Activated CD8-positive, alpha-beta memory T cell treated with anti-CD3 and anti-CD28 coated beads for 4 hours (primary cell): ENCODE results near the gene IKZF1.

Experiments
- DNase-seq, 2 donors: peaks; one replicate each; pipeline ENCODE4 v3.0.0-alpha.2; 2020; ENCODE audit warnings: low read depth in 2 of 2

The IKZF1 gene

DNA sequence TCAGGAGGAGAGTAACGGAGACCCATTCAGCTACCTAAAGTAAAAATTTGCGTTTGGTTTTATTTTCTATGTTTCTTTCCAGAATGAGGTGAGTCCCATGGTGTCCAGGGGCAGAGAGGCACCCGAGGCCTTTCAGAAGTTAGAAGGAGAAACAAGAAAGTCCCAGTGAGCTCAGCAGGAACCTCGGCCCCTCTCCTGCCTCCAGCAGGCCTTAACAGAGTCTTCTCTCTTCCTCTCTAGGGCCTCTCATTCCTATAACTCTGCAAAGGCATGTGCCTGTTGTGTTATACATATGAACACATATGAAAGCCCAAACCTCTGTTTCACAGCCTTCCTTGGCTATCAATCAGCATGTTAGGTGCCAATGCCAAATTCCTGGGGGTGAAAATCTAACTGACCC lies 20.8 kb upstream of the IKZF1 start:
- DNase-seq = no peak

DNA sequence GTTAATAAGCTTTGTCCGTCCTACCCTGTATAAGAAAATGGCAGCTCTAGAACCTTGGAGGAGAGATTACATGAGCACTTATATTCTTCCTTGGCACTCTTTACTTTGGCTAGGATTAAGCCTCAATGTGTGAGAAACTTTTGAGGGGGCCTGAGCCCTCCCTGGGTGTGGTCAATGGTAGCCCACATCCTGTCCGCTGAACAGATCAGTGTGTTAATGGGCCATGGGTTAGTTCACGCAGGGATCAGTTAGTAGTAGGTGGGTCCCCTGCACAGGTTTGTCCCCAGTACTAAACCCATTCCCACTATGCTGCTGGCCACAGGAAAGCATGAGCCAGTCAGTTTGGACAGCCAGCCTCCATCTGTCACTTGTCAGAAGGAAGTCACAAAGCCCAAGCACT lies 20.2 kb upstream of the IKZF1 start:
- no peak for DNase-seq

DNA sequence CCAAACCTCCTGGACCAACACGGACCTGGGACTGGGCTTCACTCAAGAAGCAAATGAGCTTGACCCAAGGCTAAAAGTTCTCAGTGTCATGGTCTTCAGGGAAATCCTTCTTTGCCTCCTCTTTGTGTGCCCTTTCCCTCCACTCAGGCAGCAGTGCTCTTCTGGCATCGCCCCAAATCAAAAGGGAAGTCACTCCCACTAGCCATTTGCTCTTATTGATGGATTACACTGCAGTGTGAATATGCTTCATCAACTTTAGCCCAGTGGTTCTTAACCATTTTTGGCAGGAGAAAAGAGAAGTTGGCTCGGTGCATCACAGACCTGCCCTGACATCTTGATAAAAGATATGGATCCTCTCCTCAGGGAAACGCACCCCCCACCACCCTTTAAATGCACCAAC lies 19.2 kb upstream of the IKZF1 start:
- no peak for DNase-seq

DNA sequence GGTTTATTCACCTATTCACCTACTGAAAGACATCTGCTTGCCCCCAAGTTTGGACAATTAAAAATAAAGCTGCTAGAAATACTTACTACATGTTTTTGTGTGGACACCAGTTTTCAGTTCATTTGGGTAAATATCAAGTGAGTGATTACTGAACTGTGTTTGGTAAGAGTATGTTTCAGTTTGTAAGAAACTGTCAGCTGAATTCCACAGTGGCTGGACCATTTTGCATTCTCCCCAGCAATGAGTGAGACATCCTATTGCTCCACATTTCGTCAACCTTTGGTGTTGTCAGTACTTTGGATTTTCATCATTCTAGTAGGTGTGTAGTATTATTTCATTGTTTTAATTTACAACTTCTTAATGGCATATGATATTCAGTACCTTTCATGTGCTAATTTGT lies 17.4 kb upstream of the IKZF1 start:
- DNase-seq = no peak

DNA sequence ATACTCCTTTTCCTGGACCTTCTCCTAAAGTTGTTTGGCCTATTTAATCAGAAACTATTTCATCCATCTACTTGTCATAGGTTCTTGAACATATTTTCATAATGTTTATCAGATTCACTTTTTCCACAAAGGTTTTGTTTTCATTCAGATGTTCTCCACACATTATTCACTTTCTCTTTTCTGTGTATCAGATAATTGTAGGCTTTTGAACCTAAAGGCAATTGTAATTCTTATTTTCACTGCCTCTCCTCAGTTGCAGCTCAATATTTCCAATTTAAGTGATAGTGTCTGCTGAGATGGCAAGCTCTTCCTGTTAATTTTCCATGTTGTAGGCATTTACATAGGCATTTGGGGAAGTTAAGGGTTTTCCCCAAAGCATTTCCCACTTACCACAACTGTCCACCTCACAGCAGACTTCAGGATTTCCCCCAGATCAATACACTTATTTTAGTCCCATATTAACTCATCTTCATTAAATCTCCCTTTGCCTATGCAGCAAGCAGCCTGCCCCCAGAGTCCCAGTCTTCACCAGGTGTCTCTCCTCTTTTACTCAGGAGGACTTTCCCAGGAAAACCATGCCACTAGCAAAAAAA lies 12.3 kb upstream of the IKZF1 start:
- no peak for DNase-seq

DNA sequence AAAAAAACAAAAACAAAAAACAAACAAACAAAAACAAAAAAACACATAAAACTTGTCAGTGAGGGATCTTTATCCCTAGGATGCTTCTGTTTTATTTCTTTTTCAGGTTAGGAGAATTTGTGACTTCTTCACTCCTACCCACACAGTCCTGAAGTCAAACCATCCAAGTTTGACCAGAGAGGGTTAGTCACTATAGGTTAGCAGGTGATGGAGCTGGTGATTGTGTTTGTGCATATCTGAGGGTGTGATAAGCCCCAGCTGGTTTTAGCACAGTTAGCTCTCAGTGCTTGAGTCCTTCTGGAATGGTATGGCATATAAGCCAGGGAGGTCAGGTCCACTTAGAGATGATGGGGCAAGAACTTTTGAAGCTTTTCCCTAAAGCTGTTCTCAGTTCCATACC lies 11.8 kb upstream of the IKZF1 start:
- no peak for DNase-seq

DNA sequence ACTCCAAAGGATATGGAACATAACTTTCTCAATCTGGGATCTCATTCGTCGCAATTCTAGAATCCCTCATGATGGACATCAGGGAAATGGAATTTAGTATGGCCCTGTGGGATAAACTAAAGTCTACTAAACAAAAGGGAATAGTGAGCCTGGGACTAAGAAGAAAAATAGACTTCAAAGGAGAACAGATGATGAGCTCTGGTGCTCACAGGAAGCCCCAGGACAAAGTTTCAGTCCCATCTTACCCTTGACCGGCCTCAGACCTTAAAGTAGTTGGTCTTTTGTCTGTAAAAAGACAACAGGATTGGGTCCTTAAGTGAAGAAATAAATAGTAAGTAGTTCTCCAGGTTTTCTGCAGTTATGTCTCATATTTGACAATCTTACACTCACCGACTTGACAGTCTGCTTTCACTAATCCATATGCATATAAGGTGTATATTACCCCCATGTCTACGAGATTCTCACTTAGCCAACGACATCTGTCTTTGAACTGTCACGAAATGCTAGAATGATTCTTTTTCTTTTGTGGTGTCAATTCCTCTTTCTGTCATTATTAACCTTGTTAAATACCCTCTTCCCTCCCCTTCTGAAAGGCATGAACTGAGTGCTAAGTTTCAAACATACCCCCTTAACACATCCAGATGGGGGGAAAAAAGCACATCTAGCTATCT lies 10.9 kb upstream of the IKZF1 start:
- DNase-seq = no peak

DNA sequence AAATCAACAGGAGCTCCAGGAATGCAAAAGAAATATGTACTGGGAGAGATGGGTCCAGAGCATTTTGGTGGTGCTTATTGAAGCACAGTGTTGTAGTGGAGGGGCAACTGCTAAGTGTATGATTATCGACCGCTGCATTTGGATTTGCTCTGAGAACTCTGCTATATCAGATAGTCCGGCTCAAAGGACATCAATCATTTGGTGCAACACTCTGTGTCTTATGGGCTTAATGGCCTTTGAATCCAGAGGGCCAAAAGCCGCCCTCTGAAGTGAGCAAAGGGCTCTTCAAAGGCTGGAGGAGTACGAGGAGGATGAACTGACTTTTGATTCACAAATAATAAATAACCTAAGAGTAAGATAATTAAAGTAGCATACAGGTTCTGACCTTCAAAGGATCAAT lies 9.4 kb upstream of the IKZF1 start:
- no peak for DNase-seq

DNA sequence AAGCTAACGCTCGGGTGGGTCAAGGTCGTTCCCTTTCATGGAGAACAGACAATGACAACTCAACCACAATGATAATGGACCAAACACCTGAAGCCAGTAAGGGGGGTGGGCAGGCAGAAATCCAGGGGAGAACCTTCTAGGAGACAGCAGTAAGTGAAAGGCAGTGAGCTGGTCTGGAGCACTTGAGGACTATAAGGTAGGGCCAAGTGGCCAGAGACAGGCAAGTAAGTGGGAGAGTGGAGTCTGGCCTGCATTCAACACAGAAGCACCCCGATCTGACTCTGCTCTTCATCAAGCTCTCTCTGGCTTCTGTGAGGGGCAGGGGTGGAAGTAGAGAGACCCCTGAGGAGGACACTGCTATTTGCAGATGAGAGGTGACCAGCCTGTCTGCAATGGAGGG lies 7.7 kb upstream of the IKZF1 start:
- no peak for DNase-seq

DNA sequence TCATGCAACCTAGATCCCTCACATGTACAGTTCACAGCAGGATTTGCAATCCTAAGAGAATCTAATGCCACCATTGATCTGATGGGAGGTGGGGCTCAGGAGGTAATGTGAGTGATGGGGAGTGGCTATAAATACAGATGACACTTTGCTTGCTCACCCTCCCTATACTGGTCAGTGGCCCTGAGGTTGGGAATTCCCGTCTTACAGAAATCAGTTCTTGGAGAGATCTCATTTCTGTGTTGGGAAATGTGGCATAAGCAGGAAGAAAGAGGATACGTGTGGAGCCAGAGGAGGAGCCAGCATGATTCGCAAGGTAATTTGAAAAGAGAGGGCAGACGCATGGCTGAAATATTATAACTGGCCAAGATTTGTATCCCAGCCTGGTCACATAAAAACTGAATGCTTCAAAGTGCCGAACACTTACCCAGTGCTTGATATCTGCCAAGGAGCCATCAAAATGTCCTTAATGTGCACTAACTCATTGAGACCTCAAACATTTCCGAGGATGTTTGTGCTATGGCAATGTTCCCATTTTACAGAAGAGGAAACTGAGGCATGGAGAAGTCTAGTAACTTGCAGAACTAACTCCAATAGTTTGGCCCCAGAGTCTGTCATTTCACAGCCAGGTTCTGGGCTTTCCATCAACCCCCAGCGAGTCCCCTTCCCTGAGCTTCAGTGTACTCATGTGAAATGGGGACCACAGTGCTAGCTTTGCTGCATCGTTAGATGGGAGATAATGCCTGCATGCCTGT lies 5.5 kb upstream of the IKZF1 start:
- DNase-seq = no peak

DNA sequence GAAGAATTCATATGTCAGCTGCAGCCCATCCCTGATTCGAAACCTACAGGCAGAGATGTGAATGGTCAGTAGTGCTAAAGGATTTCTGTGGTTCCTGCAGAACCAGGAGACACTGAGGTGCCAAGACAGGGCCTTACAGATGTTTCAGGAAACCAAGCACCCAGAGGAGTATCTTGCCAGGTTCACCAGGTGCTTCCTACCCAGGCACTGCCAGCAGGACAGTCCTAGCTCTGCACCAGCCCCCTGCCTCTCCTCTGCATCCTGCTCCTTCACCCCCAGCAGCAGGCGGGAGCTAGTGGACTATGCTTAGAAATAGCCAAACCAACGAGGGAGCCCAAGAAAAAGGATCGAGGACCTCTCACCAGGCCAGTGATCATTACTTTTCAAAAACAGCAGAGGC lies 4.2 kb upstream of the IKZF1 start:
- no peak for DNase-seq

DNA sequence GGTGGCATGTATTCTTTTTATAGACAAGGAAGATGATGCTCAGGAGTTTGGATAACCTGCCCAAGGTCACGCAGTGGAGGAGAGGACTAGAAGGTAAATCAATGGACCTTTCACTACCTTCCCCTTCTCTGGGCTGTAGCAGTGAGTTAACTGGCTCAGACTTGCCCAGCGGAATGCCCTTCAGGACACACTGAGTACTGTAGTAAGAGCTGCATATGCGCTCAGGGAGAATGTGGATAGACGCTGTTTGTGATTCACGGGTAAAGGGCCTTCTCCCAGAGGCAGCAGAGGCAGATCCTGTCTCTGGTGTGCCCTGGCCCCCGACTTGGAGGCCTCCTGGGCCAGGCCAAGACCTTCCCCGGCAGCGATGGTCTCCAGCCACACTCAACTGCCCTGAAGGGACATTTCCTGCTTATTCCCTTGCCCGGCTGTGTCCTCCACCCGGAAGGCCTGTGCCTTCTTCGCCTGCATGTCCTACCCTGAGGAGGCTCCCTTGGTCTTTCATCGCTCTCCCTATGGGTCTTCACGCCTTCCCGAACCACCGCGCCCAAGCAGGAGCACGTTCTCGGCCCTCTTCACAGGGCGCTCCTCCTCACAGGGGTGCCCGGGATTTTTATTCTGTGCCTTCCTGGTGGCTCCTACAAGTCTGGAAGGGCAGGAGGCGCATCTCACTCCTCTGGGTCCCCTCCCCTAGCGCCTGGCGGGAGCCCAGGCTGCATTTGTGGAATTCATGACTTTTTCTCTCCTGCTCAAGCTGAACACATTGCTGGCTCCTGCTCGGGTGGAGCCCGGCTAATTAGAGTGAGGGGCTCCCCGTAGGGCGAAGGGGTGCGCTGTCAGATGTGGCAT lies 1.8 kb upstream of the IKZF1 start:
- DNase-seq = no peak

DNA sequence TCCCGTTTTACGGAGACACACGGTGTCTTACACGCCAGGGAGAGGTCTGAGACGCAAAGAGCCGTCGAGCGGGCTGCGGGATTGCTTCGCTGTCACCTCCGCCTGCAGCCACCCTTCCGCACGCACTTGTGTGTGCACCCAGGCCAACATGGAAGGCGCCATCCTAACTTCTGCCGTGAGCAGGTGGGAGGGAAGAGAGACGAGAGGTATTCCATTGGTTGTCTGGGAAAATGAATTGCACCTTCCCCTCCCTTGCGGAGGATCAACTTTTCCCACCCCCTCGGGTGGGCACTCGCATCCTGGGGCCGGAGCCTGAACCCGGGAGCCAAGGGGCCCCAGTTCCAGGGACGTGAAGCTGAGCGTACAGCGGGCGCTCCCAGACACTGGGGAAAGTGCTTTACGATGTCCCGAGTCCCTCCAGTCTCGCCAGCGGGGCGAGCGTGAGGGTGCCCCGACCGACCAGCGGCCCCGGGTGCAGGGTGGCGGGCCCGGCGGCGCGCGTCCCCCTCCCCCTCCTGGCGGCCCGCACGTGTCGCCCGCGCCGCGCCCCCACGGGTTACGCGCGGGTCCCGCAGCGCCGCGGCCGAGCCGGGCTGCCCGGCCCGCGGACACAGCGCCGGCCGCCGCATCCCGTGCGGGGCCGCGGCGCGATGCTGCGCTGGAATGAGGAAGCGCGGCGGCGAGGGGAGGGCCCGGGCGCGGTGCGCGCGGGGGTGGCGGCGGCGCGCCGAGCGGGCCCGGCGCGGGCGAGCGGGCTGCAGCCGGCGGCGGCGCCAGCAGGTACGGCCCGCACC lies 984 bp upstream of the IKZF1 start:
- DNase-seq = no peak

DNA sequence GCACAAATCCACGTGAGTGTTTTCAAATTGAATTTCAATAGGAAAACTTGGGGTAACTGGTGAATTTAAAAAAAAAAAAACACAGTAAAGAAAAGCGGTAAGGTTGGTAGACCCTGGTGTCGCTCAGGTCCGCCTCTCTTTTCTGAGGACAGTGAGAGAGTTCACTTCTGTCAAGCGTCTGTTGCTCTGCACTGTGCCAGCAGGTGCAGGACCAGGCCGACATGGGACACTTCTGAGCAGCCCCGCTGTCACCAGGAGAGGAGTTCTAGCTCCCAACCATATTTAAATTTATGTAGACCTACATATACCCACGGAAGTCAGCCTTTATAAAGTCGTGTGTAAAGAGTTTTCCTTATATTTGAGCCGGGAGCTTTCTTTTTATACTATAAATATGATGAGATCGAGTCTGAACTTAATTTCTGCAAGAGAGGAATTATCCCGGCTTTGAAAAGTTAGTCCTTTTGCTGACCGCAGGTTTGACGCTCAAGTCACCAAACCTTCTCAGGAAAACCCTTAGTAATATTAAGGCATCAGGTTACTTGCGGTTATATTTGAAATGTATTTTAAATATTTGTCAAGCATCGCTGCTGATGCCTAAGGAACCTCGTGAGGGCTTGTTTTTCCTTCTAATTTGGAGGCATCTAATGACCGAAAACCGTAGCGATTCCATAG lies 531 bp downstream of the IKZF1 start:
- no peak for DNase-seq

DNA sequence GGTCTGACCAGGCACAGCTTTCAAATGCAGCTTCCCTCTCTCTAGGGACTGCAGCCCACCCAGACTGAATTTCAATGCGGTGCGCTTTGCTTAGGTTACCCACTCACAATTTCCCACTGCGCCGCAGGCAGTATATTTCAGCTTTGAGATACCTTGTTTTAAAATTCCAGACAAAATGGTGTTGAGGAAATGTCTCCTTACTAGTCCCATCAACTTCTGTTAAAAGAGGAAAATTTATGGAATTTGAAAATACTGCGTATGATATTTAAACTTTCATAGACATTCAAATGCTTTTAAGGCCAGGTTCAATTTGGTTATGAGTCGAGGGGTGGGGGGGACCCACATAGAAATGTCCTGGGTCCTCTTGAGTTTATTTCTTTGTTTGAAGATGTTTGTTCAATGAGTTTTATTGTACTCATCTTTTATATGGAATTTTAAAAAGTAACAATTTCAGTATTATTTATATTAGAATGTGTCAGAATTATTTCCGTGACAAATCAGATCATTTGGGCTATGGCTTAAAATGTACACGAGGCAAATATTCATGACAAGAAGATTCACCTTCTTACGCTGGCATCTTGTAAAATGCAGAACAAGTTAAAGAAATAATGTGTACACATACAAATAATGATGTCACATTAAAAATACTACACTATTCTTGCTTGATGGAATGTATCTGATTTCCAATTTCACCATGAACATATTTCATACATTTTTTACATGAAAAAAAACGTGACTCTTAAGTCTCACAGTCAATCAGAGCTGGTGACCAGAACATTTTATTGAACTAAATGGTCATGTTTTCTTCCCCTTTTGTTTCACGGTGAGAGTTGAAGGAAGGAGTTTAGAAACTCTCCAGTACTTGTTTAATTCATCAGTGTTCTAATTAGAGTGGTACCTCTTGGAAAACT lies 1.3 kb downstream of the IKZF1 start:
- DNase-seq = no peak

DNA sequence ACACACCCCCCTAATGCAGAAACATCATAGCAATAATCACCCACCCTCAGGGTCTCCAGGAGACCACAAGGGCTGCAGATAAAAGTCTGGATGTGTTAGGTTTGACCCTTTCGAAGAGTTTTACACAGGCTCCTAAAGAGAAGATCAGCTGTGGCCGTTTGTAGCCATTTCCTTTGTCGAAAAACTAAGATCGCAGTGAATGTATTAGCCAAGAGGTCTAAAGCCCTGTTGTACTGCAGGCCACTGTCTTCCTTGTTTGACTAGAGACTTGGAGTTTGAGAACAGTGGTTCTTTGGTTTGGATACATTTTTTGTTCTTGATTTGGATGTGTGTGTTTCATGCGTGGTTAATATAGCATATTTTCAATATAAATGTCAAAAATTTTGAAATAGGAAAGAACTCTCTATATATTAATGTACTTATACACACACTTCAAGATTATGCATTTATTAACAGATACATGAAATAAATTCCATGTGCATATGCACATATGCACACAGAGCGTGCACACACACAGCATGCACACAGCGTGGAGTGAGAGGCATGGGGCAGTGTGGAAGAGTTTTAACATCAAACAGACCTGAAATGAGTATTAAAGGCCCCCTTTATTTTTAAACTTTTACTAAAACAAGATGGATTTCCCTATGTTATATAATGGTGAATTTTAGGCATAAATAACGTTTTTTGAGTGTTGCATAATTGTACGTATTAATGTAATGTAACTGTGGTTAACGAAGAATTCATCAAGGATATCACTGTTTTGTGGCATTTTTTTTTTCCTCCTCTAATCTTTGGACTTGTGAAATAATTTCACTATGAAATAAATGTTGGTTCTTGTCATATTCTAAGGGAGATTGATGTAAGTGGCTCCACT lies 2.2 kb downstream of the IKZF1 start:
- no peak for DNase-seq

DNA sequence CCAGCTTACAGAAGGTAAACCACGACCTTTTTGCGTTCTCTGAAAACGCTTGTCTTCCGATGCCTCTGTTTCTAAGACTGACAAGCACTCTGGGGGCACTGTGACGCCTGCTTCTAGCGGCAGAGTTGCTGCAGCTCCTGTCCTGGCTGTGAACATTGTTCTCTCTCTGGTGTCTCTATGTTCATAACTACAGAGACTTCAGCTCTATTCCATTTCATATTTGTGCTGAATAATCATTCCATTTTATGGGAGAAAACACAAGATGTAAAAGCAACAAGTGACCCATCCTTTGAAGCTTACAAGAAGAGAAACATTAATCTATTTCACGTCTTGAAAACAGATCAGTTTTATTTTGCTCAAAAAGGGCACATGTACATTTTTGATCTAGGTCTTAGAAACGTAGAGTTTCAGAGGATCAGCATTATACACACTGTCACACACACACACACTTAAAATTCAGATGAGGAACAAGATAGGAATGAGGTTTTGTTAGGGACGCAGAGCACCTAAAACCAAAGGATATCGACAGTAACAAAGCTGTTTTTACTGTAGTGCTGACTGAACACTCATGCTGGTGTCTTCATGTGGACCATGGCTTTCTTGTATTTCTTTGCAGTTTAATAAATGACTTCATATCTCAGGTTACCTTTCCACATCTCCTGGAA lies 3.0 kb downstream of the IKZF1 start:
- peak in 1 of 2 donors; percentile 64 for DNase-seq

DNA sequence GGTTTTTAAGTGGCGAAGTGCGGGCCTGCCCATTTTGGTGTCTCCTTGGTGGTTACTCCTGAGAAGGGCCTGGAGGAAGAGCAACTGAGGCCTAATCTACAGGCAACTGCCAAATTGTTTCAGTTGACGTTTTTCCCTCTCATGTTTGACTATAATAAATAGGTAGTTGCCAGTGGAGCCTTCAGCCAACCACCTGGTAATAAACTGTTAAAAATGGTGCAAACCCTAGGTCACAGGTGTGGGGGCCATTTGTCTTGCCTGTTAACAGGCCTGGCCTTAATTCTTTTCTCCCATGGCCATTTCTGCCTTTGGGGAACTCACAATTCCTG lies 3.7 kb downstream of the IKZF1 start:
- DNase-seq = no peak
